DMS53 (cell line): ENCODE measurements around the gene HOXA1.
A peak's percentile ranks its signal among the peaks of the same experiment; 100 is the strongest.

Experiments
- DNase-seq: peaks from one replicate; lab custom pipeline; 2025; lab: John Stamatoyannopoulos, UW

The HOXA1 gene

DNA sequence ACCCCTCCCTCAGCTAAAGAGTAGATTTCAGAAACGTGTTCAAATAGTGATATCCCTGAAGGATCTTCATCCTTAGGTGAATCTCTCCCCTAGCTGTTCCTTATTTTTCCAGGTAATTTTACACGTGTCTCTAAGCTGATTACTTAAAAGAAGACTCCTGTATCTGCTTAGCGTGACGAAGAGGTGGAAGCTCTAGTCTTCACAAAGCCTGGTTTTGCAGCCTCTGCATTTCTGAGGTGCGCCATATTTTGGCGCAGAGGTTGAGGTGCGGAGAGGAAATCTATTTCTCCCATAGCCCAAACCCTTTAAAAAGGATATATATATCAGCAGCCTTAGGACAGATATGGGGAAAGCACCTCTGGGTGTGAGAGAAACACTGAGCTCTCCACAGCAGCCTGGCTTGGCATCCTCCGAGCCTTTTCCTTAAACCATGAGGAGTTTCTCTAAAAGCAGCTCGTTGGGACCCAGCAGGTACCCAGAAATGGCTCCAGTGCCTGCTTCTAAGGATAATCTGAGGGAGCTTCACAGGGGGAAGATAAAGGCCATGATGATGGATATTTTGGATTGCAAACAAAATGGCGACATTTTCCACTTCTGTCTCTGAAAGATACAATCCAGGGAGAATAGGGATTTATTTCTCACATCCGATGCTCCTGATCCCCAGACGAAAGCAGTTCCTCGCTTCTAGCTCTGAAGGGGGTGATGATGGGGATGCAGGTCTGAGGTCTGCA, 9.7 kb upstream of the HOXA1 start:
- no peak for DNase-seq

DNA sequence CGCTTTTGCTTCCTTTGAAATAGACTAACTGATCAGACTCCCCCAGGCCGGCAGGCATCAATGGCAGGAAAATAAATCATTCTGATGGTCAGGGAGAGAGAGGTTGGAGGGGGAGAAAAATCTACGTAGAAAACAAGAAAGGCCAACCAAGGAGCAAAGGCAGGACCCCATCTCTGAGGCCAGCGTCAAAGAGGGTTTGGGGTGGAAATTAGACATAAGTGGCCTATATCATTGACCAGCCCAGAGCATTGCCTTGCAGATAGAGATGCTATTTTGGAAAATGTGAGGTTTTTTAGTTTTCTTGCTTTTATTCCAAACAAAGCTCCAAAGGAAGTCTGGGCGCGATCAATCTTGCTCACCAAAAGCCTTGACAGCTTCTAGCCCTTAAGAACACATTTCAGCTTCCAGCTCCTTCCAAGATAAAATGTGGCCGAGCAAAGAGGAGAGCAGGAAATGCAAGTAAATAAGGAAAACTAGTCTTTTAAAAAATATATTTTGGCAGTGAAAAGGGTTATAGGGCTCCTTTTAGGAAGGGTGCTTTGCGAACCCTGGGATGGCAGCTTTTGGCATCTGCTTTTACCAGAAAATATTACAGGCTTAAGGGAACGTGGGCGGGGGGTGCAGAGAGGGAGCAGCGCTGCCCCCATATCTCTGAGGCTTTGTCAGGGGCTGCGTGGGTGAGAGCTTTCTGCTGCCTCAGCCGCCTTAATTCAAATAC, 8.7 kb upstream of the HOXA1 start:
- DNase-seq: no peak

DNA sequence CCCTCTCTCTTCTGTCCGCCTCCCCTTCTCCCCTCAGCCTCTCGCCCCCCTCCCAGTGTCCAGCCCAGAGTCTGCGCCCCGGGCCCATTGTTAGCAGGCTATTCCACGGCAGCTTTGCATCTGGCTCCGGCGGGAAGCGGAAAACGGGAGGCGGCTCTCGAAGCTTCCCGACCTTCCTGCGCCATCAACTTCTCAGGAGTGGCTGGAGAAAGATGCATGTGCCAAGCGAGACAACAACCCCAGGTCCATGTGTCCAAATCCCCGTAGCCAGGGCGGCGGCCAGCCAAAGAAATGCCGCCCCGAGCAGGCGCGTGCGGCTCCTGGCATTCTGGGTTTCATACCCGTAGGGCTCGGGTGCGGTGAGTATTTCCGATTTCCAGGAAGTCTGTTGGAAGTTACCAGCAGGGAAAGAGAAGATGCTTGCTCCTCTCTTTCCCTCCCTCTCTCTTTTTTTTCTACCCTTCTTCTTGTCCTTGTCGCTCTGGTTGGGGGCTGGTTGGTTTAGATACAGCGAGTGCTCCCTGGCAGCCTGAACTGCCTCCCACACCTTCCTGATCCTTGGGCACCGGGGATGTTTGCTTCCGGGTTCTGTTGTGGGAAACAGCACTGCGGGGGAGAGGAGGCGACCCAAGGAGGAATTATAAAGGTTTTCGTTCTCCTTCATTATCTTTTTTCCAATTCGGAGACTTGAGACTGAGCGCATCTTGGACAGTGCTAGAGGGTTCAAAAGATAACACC, 7.9 kb upstream of the HOXA1 start:
- DNase-seq: no peak

DNA sequence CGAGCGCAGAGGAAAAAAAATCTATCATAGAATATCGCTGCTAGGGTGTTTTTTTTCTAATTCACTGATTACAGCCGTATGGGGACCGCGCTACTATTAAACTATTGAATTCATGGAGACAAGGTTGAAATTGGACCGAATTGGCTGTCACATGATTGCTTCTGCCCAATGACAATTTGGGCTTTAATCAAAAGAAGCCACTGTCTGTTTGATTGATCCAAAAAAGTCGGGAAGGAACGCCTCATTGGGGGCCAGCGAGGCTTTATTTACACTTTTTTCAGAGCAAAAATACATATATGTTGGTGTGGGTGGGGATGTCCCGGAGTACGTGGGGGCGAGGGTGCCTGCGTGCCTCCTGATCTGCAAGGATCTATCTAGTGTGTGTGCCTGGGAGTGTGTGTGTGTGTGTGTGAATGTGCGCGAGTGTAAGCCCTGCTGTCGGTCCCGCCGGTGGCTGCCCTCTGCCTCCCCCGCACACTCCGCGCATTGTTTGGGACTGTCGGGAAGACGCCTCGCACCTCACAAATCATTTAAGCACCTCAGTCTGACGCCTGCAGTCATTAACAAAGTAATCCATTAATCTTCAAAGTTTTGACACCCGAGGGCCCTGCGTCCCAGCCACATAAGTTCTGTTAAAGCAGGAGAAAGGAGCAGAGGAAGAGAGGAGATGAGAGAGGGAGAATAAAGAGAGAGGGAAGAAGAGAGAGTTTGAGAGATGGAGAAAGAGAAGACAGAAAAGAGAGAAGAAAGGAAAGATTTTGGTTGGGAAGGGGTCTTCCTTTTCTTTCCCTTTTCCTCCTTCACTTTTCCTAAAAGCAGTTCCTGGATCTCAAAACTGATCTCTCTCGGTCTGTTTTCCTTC, 7.0 kb upstream of the HOXA1 start, which contains the start of gene HOXA2:
Gene HOXA2 (minus strand): TSS at position 103 of the 862 bp plus-strand sequence. CDS start 183 bp downstream, outside the sequence.
- DNase-seq: no peak

DNA sequence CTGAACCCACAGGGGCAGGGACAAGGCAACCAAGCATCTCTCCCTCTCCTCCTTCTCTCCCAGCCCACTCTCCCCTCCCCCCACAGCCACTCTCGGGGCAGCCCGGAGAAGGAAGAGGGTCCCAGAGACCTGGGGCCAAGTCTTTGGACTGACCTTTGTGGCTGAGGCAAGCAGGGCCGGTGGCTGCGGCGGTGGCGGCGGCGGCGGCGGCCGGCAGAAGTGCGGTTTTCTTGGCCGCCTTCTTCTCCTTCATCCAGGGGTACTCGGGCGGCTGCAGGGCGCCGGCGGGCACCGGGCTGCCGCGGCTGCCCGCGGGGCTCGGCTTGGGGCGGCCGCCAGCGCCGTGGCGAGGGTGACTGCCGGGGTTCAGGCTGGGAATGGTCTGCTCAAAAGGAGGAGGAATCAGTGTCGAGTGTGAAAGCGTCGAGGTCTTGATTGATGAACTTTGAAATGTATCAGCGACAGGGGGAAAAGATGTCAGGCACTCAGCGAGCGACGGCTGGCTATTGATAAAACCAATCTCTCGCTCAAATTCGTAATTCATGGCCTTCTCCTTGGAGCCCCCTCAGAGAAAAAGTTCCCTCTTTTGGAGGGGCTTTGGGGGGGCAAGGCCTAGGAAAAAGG, 6.3 kb upstream of the HOXA1 start:
- no peak for DNase-seq

- DNase-seq: no peak
These were observed 5.6 kb upstream of the HOXA1 start for GRCh38 chr7:27101171-27101956.

GRCh38 chr7:27100694-27101170, 4.9 kb upstream of the HOXA1 start:
- no peak for DNase-seq

DNA sequence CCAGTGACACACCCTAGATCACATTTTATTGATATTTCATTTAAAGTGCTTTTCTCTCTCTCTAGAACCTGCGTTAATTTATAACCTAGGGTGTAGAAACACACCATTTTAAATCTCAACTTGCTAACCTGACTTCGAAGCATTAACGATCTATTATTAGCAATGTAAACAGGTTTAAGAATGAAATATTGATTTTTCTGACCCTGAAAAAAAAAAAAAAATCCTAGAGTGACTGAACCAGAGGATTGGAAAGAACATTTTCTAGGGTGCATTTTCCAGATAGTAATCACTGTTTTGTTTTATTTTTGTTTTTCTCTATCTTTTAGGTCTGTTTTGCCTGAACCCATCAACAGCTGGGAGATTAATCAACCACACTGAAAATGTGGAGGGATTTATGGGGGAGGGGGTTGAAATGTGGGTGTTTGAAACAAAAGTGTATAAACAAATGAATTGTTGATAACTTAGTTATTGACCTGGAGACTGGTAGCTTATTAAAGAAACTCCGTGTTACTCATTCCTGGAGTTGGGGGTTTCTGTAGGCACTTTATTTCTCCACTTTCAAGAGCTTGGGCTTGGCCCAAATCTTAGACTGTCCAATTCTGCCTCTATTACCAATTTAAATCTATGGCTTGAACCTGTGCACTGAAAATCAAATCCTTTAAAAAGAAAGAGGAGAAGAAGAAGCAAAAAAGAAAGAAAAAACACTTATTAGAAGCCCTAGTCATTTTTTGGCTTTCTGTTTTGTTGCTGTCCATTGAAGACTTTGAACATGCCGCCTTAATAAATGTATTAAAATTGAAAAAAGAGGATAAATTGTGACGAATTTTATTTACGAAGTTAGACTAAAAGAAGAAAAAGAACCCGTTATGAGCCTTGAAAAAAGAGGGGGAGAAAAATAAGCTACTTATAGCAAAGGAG, 3.9 kb upstream of the HOXA1 start:
- DNase-seq: no peak

DNA sequence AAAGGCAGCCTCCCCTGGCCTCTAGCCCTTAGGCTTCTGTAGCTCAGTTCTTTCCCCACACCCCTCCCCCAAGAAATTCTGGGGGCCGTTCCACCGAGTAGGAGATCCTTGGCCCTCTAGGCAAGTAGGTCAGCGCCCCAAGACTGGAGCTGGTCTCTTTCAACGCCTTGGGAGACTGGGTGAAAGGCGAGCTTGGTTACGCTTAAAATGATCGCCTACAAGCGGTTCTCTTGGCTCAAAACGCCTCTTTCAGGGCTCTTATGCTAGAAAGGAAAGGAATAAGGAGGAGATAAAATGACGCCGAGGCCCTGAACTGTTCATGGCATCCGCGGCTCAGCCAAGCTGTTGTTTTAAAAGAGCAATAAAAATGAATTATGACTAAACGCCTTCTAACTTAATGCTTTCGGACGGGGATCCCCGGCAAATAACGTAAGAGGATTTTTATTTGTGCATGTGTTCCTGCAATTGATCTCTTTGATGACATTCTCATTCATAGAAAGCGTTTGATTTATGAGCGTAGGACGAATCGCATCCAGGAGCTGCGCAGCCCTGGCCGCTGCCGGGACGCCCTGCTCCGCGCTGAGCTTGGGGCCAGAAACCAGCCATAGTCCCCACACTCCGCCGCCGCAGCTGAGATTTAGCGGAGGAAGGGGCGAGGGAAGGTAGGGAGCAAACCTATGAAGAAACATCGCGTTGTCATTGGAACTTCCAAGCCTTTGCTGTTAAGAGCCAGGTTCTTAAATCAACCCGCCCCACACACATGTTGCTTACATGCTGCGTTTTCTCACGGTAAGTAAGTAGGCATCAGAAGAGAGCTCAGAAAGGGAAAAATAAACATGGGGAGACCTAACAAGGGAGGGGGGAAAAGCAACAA, 3.0 kb upstream of the HOXA1 start:
- no peak for DNase-seq

GRCh38 chr7:27097686-27098577, 2.1 kb upstream of the HOXA1 start:
- DNase-seq: no peak

DNA sequence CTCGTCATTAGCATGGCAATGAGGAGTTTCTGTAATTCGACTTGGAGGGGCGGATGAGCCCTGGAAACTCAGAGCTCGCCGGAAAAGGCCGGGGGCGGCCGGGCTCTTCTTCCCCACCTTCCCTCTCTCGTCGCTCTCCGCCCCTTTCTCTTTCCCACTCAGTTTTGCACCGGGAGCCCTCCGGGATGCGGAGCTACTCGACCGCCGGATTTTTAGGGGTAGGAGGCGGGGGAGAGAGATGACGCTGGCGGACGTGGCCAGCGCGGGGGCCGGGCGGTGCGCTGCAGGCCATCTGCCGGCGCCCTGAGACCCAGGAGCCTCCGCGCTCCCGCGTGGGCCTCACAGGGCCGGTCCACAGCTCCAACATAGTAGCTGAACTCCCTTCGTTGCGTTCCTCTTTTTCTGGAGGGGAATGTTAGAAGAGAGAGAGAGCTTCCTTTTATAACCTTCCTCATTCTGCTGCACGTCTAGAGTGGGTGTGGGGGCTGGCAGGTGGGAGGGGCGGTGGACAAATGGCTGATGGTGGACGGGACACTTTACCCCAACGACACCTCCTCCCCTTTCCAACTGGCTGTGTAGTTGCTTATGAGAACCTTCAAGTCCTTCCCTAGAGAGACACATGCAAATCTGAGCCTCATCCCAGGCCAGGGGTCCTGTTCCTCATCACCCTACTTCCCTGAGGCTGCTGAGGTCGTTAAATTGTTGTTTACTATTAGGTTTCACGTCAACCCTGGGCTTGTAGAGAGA, 1.1 kb upstream of the HOXA1 start:
- DNase-seq: peak; percentile 75

DNA sequence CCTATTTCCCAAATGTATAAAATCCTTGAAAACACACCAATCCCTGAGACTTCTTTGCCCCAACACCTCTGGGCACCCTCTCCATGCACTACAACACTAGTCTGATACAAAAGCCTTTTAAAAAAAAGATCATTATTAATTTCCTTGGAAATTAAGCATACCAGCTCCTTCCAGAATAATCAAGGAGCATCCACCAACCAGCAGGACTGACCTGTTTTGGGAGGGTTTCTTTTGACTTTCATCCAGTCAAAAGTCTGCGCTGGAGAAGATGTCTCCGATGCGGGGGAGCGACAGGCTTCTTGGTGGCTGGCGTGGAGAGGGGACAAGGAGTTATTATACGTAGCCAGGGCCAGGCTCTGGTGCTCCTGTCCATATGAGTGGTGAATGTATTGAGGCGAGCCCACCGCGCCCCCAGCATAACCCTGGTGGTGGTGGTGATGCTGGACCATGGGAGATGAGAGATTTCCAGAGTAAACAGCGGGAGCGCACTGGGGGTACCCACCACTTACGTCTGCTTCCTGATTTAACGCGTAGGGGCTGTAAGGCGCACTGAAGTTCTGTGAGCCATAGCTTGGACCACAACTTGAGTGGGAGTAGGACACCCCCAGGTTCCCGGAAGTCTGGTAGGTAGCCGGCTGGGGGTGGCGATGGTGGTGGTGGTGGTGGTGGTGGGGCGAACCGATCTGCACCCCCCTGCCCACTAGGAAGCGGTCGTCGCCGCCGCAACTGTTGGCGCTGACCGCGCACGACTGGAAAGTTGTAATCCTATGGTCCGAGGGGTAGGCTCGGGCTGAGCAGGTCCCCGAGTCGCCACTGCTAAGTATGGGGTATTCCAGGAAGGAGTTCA, 527 bp downstream of the HOXA1 start:
- no peak for DNase-seq

DNA sequence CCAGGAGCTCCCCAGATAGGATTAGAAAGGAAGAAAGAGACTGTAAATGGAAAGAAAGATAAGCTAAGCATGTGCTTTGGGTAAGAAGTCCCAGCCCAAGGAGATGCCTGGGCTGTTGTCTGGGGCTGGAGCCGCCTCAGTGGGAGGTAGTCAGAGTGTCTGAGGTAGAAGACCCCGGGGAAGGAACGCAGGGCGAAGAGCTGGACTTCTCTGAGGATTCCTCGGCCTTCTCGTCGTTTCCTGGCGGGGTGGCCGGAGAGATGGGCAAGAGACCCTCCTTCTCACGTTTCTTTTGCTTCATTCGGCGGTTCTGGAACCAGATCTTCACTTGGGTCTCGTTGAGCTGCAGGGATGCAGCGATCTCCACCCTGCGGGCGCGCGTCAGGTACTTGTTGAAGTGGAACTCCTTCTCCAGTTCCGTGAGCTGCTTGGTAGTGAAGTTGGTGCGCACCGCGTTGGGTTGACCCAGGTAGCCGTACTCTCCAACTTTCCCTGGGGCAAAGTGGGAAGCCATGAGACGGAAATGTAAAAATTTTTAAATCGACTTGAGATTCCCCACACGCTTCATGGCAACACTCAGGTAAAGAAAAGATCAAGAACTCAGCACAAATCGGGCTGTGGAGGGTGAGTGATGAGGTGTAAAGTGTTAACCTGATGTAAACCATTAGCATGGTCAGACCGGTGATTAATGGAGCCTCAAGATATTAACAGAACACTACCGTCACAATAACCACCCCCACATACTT, 1.3 kb downstream of the HOXA1 start:
- no peak for DNase-seq

DNA sequence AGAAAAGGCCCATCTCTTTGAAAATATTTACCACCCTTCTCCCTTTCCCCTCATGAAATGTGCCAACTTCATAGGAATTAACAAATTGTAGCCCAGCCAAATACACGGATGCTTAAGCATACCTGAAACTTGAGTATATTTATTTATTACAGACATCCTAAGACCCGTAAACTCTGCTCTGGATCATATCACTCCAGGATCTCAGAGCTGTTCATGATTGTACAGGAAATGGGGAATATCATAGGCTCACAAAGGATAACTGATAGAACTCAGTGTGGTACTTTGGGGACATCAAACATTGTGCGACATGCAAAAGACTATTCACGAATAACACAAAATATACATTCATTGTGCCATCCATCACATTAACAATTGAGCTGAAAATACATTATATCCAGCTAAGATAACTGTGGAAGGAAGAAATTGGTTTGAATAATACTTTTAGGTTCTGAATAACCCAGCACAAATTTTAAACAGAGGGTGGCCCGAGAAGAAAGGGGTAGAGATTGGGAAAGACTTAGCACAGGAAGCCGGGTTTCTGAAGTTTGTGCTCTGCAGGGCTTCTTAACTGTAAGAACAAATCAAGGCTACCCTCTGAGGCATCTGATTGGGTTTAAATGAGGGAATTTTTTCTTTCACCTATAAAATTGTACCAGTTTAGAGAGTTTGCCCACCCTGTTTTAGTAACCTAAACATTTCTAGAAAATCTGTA, 2.5 kb downstream of the HOXA1 start:
- no peak for DNase-seq

GRCh38 chr7:27092819-27093110, 3.0 kb downstream of the HOXA1 start:
- DNase-seq: no peak
